Liver (tissue), 3 donors: ENCODE results near the gene ABTB2.

Experiments
- ATF3 ChIP-seq: IDR thresholded peaks from 2 replicates; pipeline ENCODE4 v1.6.1; 2016; ENCODE audit warnings: antibody characterized with exemption
- CTCF ChIP-seq: fragments of 150-350 bp; IDR thresholded peaks from 2 replicates; pipeline ENCODE4 v1.5.1; 2017; ENCODE audit warnings: improper control_type of control experiment, low read depth, low read length; ENCODE audit not compliant: missing input control
- EGR1 ChIP-seq, 2 donors: IDR thresholded peaks; 2 replicates each; pipeline ENCODE4 v1.6.1; 2016 to 2018; ENCODE audit warnings: antibody characterized with exemption in 2 of 2, low read depth in 2 of 2
- GABPA ChIP-seq, 2 donors: IDR thresholded peaks in 1 of 2; conservative IDR thresholded peaks in 1 of 2; 2 replicates each; pipeline ENCODE4 v1.6.1; 2016; ENCODE audit warnings: antibody characterized with exemption in 2 of 2, mild to moderate bottlenecking in 1 of 2, moderate library complexity in 1 of 2
- HNF4G ChIP-seq: IDR thresholded peaks from 2 replicates; pipeline ENCODE4 v1.6.1; 2016; ENCODE audit warnings: antibody characterized with exemption
- JUND ChIP-seq, 2 donors: IDR thresholded peaks; 2 replicates each; pipeline ENCODE4 v1.6.1; 2016; ENCODE audit warnings: antibody characterized with exemption in 2 of 2
- MAX ChIP-seq: IDR thresholded peaks from 2 replicates; pipeline ENCODE4 v1.6.1; 2016; ENCODE audit warnings: antibody characterized with exemption
- RAD21 ChIP-seq, 2 donors: IDR thresholded peaks; 2 replicates each; pipeline ENCODE4 v1.6.1; 2016; ENCODE audit warnings: antibody characterized with exemption in 2 of 2, mild to moderate bottlenecking in 2 of 2
- REST ChIP-seq: IDR thresholded peaks from 2 replicates; pipeline ENCODE4 v1.6.1; 2016; ENCODE audit warnings: antibody characterized with exemption, mild to moderate bottlenecking
- SP1 ChIP-seq: IDR thresholded peaks from 2 replicates; pipeline ENCODE4 v1.6.1; 2018; ENCODE audit warnings: antibody characterized with exemption, mild to moderate bottlenecking
- TAF1 ChIP-seq: conservative IDR thresholded peaks from 2 replicates; pipeline ENCODE4 v1.6.1; 2016; ENCODE audit warnings: antibody characterized with exemption, mild to moderate bottlenecking
- YY1 ChIP-seq: IDR thresholded peaks from 2 replicates; pipeline ENCODE4 v1.6.1; 2016; ENCODE audit warnings: antibody characterized with exemption, mild to moderate bottlenecking
- donor health status: healthy.
- donor health status: healthy.

- TF ChIP-seq RAD21 (IDR thresholded peaks at IDR 0.05) (no peak), CTCF (no peak), HNF4G (no peak), REST (no peak), ATF3 (no peak), YY1 (no peak), TAF1 (no peak), JUND (IDR thresholded peaks at IDR 0.05) (no peak), SP1 (no peak), GABPA (IDR thresholded peaks at IDR 0.05 in 1 of 2, conservative IDR thresholded peaks at IDR 0.05 in 1 of 2) (no peak), EGR1 (IDR thresholded peaks at IDR 0.05; ENCODE audit: low read depth in 2 of 2) (no peak), MAX (no peak)
Measured at GRCh38 chr11:34239465-34240149, 118.2 kb downstream of the ABTB2 start.
